IgD-negative memory B cell (primary cell): ENCODE data around the gene MIS12. TPM values are rescaled to one million over a fixed set of nuclear protein-coding genes. Genes with fewer than 3 reads are reported as not detected.

Experiments used
- H3K27ac Mint-ChIP-seq, 3 donors: one replicate each; pipeline ENCODE4 v1.8.0; 2020 to 2022; ENCODE audit warnings: mild to moderate bottlenecking in 3 of 3, mixed read lengths in 3 of 3, moderate library complexity in 1 of 3
- H3K27me3 Mint-ChIP-seq: one replicate; pipeline ENCODE4 v1.8.0; 2021; ENCODE audit warnings: mixed read lengths
- H3K36me3 Mint-ChIP-seq: one replicate; pipeline ENCODE4 v1.8.0; 2020; ENCODE audit warnings: mild to moderate bottlenecking, mixed read lengths
- H3K4me1 Mint-ChIP-seq, 3 donors: one replicate each; pipeline ENCODE4 v1.8.0; 2020 to 2022; ENCODE audit warnings: mixed read lengths in 3 of 3, mild to moderate bottlenecking in 1 of 3
- H3K4me3 Mint-ChIP-seq, 4 donors: one replicate each; pipeline ENCODE4 v1.8.0; 2020 to 2022; ENCODE audit warnings: mild to moderate bottlenecking in 4 of 4, mixed read lengths in 4 of 4, moderate library complexity in 3 of 4
- H3K9me3 Mint-ChIP-seq, 3 donors: one replicate each; pipeline ENCODE4 v1.8.0; 2020 to 2021; ENCODE audit warnings: mixed read lengths in 3 of 3, mild to moderate bottlenecking in 1 of 3
- polyA plus RNA-seq: library from polyadenylated mRNA; unstranded; fragments of 300-500 nt; fragmentation: Illumina TruSeq; gene quantifications from one replicate; pipeline ENCODE4 v1.2.3, GENCODE V29; 2021

MIS12 gene
- polyA plus RNA-seq, 1 donor from 2014 or later, result 16.1 TPM

DNA sequence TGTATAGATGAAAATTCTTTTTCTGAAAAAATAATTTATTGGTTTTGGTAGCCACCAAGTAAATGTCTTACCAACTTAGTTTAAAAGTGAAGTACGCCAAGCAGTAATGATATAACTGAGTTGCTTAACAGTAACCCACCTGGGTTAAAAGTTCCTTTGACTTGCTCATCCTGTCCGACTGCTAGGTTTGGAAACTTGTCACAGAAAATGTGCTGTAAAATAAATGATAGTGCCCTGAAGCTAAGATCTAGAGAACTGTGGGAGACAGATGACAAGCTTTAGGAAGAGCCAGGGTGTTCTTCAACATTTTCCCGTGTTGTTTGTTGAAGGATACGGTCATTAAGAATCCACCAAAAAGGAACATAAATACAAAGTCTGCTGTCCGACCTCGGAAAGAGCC lies 5.4 kb upstream of the MIS12 start:
- Mint-ChIP-seq H3K36me3 (peaks cover 9% of the 10 kb centered on the region), H3K9me3 (no peaks in the 10 kb centered on the region), H3K27me3 (no peaks in the 10 kb centered on the region), H3K4me3 (peak overlapping the region in 1 of 4 donors; percentile 34), H3K4me1 (peaks cover 15 to 26% (median 22%) of the 10 kb centered on the region in 3 donors), H3K27ac (no peak overlapping the region)

DNA sequence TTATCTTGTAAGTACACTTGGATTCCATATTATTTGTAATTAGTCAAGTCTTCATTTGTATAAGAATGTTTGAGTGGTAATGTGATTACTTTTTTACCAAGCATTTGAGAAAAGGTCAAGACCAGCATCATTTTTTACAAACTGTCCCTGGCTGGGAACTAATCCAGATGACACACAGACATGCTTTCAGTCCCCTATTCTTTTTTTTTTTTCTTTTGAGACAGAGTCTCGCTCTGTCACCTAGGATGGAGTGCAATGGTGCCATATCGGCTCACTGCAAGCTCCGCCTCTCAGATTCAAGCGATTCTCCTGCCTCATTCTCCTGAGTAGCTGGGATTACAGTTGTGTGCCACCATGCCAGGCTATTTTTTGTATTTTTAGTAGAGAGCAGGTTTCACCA lies 4.9 kb upstream of the MIS12 start:
- Mint-ChIP-seq H3K27ac (peak overlapping the region in 1 of 3 donors; percentile 21), H3K27me3 (no peaks in the 10 kb centered on the region), H3K4me3 (peak overlapping the region in 1 of 4 donors; percentile 34), H3K4me1 (peaks cover 15 to 27% (median 26%) of the 10 kb centered on the region in 3 donors), H3K9me3 (no peaks in the 10 kb centered on the region), H3K36me3 (peaks cover 9% of the 10 kb centered on the region)

DNA sequence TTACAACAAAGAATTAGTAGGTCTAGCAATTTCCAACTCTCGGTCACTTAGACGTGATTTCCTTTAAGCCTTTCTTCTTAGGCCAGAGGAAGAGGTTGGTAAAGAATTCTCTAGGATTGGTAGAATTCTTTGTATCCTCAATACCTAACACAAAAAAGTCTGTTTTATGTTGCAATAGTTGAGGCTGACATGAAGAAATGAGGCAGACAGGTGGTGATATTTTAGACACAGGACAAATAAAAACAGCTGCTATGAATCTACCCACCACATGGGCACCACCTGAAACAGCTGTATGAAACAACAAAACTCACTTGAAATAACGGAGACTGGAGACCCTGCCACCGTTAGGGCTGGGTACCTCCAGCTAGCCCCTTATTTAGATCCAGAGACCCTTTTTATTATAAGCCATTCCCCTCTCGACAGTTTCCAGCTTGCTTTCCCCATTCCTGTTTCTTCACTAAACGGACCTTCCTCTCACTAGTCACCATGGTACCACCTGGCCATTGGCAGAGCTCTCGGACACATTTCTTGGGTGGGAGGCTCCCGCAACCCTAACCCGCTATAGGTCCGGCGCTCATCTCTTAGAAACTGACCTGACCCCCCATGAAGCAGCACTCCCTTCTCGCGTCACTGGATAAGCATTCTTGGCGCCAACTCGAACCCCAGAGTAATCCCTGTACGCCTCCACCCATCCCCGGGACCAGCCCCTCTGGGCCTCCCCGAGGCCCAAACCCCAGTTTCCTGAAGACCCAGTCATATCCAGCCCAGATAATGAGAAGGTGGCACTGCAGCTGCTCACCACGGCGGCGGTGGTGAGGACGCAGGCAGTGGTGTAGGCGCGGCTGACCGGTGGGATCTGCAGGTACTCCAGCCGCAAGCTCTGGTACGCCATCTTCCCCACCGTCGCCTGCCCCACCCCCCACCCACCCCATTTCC lies 828 bp upstream of the MIS12 start, which contains the start of gene DERL2:
DERL2 (minus strand) TSS at position 909 of the 936 bp plus-strand sequence; CDS start at position 892, 17 bp downstream.
- Mint-ChIP-seq H3K36me3 (peaks cover 8% of the 10 kb centered on the region), H3K4me3 (peak within 1 kb of the TSS; percentile 93 to 98 (median 96)), H3K9me3 (no peaks in the 10 kb centered on the region), H3K4me1 (peaks cover 21 to 44% (median 33%) of the 10 kb centered on the region in 3 donors), H3K27ac (peak within 1 kb of the TSS; percentile 99), H3K27me3 (peaks cover 3% of the 10 kb centered on the region)

DNA sequence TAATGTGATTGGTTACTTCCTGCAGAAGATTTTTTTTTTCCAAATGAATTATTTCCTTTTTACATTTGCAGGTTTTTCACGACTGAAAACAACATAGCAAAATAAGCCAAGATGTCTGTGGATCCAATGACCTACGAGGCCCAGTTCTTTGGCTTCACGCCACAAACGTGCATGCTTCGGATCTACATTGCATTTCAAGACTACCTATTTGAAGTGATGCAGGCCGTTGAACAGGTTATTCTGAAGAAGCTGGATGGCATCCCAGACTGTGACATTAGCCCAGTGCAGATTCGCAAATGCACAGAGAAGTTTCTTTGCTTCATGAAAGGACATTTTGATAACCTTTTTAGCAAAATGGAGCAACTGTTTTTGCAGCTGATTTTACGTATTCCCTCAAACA lies 2.4 kb downstream of the MIS12 start:
- H3K27ac Mint-ChIP-seq, result peak overlapping the region in 2 of 3 donors; percentile 36 to 99
- peak overlapping the region in 1 of 4 donors; percentile 96 for H3K4me3 Mint-ChIP-seq

DNA sequence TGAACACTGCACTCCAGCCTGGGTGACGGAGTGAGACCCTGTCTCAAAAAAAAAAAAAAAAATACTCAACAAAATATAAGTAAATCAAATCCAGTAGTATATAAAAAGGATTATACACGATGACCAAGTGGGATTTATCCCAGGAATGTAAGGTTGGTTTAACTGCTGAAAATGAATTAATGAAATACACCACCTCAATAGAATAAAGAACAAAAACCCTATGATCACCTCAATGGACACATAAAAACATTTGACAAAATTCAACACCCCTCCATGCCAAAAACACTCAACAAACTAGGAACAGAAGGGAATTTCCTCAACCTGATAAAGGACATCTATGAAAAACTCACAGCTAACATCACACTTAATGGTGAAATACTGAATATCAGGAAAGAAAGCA lies 6.6 kb downstream of the MIS12 start:
- Mint-ChIP-seq H3K36me3 (peaks cover 7% of the 10 kb centered on the region), H3K27ac (no peak overlapping the region), H3K27me3 (peaks cover 2% of the 10 kb centered on the region), H3K4me1 (peaks cover 1 to 10% (median 8%) of the 10 kb centered on the region in 3 donors), H3K4me3 (no peak overlapping the region), H3K9me3 (no peaks in the 10 kb centered on the region)

More for the DNA sequence above, 2.4 kb downstream of the MIS12 start:
- Mint-ChIP-seq H3K4me1 (peaks cover 18 to 31% (median 26%) of the 10 kb centered on the region in 3 donors), H3K27me3 (peaks cover 3% of the 10 kb centered on the region), H3K36me3 (peaks cover 7% of the 10 kb centered on the region), H3K9me3 (no peaks in the 10 kb centered on the region)

DNA sequence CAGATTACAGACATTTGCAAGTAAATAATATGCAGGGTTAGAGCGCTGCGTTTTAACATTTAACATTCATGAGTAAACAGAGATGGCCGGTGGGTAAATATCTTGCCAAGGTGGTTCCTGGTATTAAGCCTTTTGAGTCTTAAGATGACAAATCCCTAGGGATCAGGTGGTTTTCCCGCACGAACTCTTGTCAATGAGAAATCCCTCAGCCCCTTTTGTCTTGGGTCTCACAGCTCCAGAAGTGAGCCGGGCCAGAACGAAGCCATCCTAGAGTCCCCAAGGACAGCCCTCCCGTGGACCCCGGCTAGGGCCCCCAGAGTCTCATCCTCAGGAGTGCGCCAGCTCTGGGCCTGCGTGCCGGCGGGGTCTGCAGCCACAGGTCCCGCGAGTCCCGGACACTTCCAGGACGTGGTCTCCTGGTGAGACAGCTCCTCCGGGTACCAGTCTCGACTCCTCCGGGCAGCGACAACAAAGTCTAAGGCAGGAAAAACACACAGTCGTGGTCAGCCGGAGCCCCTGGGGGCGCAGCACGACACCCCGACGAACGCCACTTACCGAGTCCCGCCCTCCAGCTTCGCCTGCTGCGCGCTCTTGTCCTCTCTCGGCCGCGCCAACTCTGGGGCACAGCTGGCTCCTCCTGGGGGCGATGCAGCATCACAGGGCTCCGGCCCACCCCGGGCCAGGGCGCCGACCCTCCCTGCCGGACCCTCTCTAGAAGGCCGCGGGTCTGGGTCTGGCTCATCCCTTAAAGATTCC lies 13.3 kb downstream of the MIS12 start:
- peak overlapping the region in 2 of 3 donors; percentile 43 to 67 for H3K27ac Mint-ChIP-seq
- H3K4me3 Mint-ChIP-seq, result peak overlapping the region in 3 of 4 donors; percentile 68 to 90 (median 75)

DNA sequence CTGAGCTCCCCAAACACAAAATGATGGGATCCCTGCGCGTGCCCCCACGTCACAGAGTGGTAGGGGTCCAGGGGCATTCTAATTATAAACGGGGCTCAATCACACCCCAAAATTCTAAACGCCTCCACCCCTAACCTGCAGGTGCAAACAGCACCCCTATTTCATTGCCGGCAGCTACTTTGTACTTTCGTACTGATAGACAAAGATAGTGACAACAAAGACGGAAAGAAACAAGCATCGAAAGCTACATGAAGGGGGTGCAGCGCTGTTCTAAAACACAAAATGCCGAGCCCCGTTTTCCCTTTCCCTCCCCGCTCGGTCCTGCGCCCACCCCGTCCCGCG lies 13.9 kb downstream of the MIS12 start:
- H3K27ac Mint-ChIP-seq, result peak overlapping the region; percentile 1 to 92 (median 43)
- peaks cover 2% of the 10 kb centered on the region for H3K27me3 Mint-ChIP-seq
- H3K36me3 Mint-ChIP-seq, result peaks cover 2% of the 10 kb centered on the region
- H3K4me1 Mint-ChIP-seq, result peaks cover 8 to 14% (median 13%) of the 10 kb centered on the region in 3 donors
- H3K4me3 Mint-ChIP-seq, result peak overlapping the region; percentile 75 to 95 (median 88)
- no peaks in the 10 kb centered on the region for H3K9me3 Mint-ChIP-seq

More for the DNA sequence above, 13.3 kb downstream of the MIS12 start:
- H3K27me3 Mint-ChIP-seq, result peaks cover 2% of the 10 kb centered on the region
- H3K4me1 Mint-ChIP-seq, result peaks cover 8 to 14% (median 13%) of the 10 kb centered on the region in 3 donors
- H3K9me3 Mint-ChIP-seq, result no peaks in the 10 kb centered on the region
- H3K36me3 Mint-ChIP-seq, result peaks cover 2% of the 10 kb centered on the region

DNA sequence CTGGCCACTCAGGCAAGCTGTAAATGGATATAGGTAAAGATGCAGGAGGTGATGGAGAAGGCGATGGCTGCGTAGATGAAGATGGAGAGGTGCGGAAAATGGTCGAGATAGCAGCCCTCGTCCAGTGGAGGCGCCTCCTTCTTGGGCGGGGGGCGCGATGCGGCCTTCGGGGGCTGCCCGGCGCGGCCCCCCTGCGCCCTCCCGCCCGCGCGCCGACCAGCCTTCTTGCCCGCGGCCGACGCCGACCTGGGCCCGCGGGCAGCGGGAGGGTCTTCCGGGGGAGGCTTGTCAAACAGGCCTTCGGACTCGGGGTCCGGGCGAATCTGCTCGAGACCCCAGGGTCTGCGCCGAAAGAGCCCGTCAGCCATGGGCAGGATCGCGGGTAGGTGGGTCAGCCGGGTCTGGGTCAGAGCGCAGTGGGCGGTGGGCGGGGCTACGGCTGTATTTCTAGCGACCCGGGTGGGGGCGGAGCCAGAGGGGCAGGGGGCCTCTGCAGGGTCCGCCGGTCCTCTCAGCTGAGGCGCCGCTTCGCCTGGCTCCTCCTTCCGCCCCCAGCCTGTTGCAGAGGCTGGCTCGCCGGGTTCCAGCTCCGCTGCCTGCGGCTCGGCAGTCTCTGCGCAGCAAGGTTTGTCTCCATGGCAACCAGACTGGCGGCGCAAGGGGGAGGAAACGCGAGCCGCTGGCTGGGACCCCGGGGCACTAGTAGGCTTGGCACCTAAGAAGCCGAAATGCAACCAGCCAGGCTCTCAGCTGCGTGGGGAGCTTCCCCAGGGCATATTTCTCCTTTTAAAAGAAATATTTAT lies 14.4 kb downstream of the MIS12 start:
- peaks cover 8 to 14% (median 13%) of the 10 kb centered on the region in 3 donors for H3K4me1 Mint-ChIP-seq
- H3K9me3 Mint-ChIP-seq, result no peaks in the 10 kb centered on the region
- peak overlapping the region; percentile 75 to 95 (median 88) for H3K4me3 Mint-ChIP-seq
- peaks cover 2% of the 10 kb centered on the region for H3K27me3 Mint-ChIP-seq
- H3K27ac Mint-ChIP-seq, result peak overlapping the region in 2 of 3 donors; percentile 81 to 92
- H3K36me3 Mint-ChIP-seq, result peaks cover 2% of the 10 kb centered on the region

DNA sequence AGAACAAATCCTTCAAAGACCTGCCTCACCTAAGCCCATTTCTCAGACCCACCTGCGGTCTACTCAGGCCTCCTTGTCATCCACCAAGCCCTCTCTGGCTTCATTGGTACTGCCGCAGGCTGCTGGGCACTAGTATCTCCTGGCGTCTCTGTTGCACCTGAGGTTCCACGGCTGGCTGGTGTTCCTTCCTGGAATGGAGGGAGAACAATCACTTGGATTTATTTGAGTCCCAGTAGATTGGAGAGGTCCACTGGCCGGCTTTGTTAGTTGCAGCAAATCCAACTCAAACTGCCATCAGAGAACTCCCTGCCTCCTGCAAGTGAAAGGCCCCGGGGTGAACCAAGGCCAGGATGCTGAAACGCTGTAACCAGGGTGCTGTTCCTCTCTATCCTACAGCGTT lies 15.3 kb downstream of the MIS12 start:
- Mint-ChIP-seq H3K4me1 (peaks cover 8 to 14% (median 13%) of the 10 kb centered on the region in 3 donors), H3K4me3 (peak overlapping the region; percentile 67 to 95 (median 80)), H3K9me3 (no peaks in the 10 kb centered on the region), H3K36me3 (peaks cover 2% of the 10 kb centered on the region), H3K27ac (peak overlapping the region in 2 of 3 donors; percentile 35 to 81), H3K27me3 (peaks cover 2% of the 10 kb centered on the region)

DNA sequence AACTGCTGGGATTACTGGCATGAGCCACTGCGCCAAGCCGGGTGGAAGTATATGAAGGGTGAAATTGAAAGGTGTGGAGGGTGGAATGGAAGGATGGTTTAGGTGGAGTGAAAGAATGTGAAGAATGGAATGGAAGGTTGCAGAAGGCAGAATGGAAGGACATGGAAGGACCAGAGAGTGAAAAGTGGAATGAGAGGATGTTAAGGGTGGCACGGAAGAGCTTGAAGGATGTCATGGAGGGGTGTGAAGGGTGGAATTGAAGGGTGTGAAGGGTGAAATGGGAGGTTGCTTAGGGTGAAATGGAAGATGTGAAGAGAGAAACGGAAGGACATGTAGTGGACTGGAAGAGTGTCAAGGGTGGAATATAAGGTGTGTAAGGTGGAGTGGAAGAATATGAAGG lies 16.2 kb downstream of the MIS12 start:
- Mint-ChIP-seq H3K27ac (peak overlapping the region in 1 of 3 donors; percentile 41), H3K4me3 (peak overlapping the region in 1 of 4 donors; percentile 2), H3K9me3 (no peaks in the 10 kb centered on the region), H3K27me3 (no peaks in the 10 kb centered on the region), H3K4me1 (peaks cover 8 to 14% (median 13%) of the 10 kb centered on the region in 3 donors), H3K36me3 (peaks cover 2% of the 10 kb centered on the region)

DNA sequence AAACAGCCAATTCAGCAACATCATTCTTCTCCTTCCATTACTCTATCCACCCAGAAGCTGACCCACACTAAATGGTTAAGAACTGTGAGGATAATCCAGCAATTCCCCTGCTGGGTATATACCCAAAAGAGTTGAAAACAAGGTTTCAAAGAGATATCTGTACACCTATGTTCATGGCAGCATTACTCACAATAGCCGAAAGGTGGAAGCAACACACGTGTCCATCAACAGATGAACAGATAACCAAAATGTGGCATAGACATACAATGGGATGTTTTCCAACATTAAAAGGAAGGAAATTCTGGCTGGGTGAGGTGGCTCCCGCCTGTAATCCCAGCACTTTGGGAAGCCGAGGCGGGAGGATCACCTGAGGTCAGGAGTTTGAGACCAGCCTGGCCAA lies 19.9 kb downstream of the MIS12 start:
- H3K4me3 Mint-ChIP-seq, result no peak overlapping the region
- no peak overlapping the region for H3K27ac Mint-ChIP-seq
- peaks cover 2% of the 10 kb centered on the region for H3K36me3 Mint-ChIP-seq
- H3K27me3 Mint-ChIP-seq, result no peaks in the 10 kb centered on the region
- H3K9me3 Mint-ChIP-seq, result no peaks in the 10 kb centered on the region
- H3K4me1 Mint-ChIP-seq, result peaks cover 3 to 4% (median 3%) of the 10 kb centered on the region in 3 donors

DNA sequence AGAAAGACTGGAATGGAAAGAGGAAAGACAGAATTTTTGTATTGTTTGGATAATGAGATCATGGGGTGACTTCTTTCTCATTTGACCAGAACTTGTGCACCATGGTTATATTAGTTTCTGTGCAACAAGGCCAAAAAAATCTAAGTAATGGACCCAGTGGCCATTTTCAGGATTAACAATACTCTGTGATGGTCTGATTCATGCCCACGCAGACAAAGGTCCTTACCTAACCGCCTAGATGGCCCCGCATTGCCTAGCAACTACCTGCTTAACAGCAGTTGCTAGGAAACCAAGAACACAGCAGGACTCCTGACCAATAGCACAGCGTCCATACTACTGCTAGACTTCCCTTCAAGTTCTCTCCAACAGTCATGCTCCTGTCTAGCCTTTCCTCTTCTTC lies 22.4 kb downstream of the MIS12 start:
- Mint-ChIP-seq H3K27ac (peak overlapping the region in 2 of 3 donors; percentile 36 to 44), H3K4me3 (no peak overlapping the region), H3K36me3 (peaks cover 3% of the 10 kb centered on the region), H3K27me3 (no peaks in the 10 kb centered on the region), H3K4me1 (peaks cover 2 to 8% (median 6%) of the 10 kb centered on the region in 3 donors), H3K9me3 (no peaks in the 10 kb centered on the region)

DNA sequence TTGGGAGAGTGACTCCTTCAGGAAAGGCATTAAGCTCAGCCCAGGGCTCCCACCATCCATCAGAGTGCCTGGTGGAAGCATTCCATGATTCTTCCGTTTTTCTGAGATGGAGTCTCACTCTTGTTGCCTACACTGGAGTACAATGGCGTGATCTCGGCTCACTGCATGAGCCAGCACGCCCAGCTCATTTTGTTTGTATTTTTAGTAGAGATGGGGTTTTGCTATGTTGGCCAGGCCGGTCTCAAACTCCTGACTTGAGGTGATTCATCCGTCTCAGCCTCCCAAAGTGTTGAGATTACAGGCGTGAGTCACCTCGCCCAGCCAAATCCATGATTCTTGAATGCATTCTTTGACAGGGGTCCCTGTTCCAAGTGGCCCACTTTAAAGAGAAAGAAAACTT lies 23.1 kb downstream of the MIS12 start:
- H3K4me1 Mint-ChIP-seq, result peaks cover 2 to 9% (median 6%) of the 10 kb centered on the region in 3 donors
- no peaks in the 10 kb centered on the region for H3K9me3 Mint-ChIP-seq
- H3K36me3 Mint-ChIP-seq, result peaks cover 5% of the 10 kb centered on the region
- peak overlapping the region in 1 of 3 donors; percentile 44 for H3K27ac Mint-ChIP-seq
- no peaks in the 10 kb centered on the region for H3K27me3 Mint-ChIP-seq
- H3K4me3 Mint-ChIP-seq, result no peak overlapping the region

DNA sequence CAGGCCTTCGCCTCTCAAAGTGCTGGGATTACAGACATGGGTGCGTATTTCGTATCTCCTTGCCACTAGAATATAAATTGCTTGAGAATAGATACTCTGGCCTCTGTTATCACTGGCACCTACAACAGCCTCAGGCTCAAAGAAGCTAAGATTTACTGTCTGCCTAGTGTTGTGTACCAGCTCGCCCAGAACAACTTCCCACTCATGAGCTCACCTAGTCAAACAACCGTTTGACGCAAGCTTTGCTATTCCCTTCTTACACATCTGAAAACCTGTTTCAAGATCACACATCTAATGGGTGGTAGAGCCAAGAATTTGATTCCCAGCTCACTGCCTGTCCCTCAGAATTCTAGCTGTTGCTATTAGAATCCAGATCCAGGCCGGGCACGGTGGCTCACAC lies 24.4 kb downstream of the MIS12 start:
- peaks cover 2 to 9% (median 6%) of the 10 kb centered on the region in 3 donors for H3K4me1 Mint-ChIP-seq
- H3K9me3 Mint-ChIP-seq, result no peaks in the 10 kb centered on the region
- peaks cover 8% of the 10 kb centered on the region for H3K36me3 Mint-ChIP-seq
- H3K27me3 Mint-ChIP-seq, result no peaks in the 10 kb centered on the region
- H3K4me3 Mint-ChIP-seq, result no peak overlapping the region
- peak overlapping the region in 1 of 3 donors; percentile 24 for H3K27ac Mint-ChIP-seq
